ENCODE measurements around the gene WWC2. TPM values are rescaled to one million over a fixed set of nuclear protein-coding genes. Genes with fewer than 3 reads are reported as not detected.

Gene WWC2
- total RNA-seq, 1 experiment from 2014 or later: 39.1 TPM

DNA sequence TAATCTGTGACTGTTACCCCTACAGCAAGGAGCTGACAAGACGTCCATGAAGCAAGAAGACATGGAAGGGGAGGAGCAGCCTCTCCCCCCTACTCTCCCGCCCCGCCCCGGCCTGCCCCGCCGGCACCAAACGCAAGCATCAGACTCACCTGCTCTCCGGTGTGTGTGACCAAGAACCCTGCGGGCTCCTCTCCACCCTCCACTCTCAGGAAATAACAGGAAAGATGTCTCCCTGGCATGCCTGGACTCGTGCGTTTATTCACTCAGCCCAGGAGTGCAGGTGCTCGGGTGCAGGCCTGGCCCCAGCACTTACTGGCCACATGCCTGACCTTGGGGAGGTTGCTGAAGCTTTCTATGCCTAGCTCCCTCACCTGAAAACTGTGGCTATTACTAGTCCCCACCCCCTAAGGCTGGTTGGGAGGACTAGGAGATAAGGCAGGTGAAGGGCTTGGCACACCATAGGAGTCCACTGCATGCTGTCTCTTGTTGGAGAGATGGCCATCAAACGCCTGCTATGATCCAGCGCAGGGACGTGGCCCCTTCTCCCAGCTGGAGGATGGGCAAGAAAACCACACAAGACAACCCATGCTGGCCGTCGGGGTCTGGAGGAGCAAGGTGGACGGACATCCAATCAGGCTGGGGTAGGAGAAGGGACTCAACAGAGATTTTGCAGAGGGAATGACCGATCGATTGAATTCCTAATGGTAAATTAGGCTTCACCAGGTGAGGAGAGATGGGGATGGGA is 258.0 kb downstream of the WWC2 start:
- TF ChIP-seq SP1 (IDR thresholded peaks at IDR 0.05; ENCODE audit: low read depth): no peak
- TF ChIP-seq, protein P1, sequence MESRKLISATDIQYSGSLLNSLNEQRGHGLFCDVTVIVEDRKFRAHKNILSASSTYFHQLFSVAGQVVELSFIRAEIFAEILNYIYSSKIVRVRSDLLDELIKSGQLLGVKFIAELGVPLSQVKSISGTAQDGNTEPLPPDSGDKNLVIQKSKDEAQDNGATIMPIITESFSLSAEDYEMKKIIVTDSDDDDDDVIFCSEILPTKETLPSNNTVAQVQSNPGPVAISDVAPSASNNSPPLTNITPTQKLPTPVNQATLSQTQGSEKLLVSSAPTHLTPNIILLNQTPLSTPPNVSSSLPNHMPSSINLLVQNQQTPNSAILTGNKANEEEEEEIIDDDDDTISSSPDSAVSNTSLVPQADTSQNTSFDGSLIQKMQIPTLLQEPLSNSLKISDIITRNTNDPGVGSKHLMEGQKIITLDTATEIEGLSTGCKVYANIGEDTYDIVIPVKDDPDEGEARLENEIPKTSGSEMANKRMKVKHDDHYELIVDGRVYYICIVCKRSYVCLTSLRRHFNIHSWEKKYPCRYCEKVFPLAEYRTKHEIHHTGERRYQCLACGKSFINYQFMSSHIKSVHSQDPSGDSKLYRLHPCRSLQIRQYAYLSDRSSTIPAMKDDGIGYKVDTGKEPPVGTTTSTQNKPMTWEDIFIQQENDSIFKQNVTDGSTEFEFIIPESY (IDR thresholded peaks at IDR 0.05; ENCODE audit: extremely low read depth, insufficient replicate concordance, low read length): no peak
- no peak for TF ChIP-seq ELF1 (IDR thresholded peaks at IDR 0.05; ENCODE audit: borderline replicate concordance, low read depth)
- no peak for TF ChIP-seq JUND (IDR thresholded peaks at IDR 0.05)
- TF ChIP-seq, protein P2, sequence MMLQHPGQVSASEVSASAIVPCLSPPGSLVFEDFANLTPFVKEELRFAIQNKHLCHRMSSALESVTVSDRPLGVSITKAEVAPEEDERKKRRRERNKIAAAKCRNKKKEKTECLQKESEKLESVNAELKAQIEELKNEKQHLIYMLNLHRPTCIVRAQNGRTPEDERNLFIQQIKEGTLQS (IDR thresholded peaks at IDR 0.05): no peak
- no peak for TF ChIP-seq EZH2phosphoT487 (IDR thresholded peaks at IDR 0.05; ENCODE audit: borderline replicate concordance)
- TF ChIP-seq POLR2A (IDR thresholded peaks at IDR 0.05; ENCODE audit: borderline replicate concordance, extremely low read depth, insufficient read depth, insufficient read length): no peak
- TF ChIP-seq CBX3 (IDR thresholded peaks at IDR 0.05; ENCODE audit: low read depth): no peak
- no peak for TF ChIP-seq FOSL1 (IDR thresholded peaks at IDR 0.05; ENCODE audit: low read depth)
- TF ChIP-seq TCF7L2 (IDR thresholded peaks at IDR 0.05; ENCODE audit: borderline replicate concordance, extremely low read depth, insufficient read depth, insufficient read length): no peak
- no peak for TF ChIP-seq YY1 (IDR thresholded peaks at IDR 0.05; ENCODE audit: extremely low read depth, insufficient replicate concordance, low read depth, low read length)
- Histone ChIP-seq H3K4me3 (replicated peaks in 1 of 2; ENCODE audit: low read depth in 1 of 2, low read length in 2 of 2) (no peak overlapping the region), H3K4me2 (ENCODE audit: low read length) (no peak overlapping the region), H3K9ac (ENCODE audit: low read length) (no peak overlapping the region), H3K9me2 (ENCODE audit: insufficient read depth) (no peaks in the 10 kb centered on the region), H3K9me3 (ENCODE audit: control insufficient read depth in 1 of 2, insufficient read depth in 1 of 2, low read depth in 1 of 2, low read length in 2 of 2) (no peaks in the 10 kb centered on the region), H3K36me3 (ENCODE audit: control insufficient read depth in 1 of 2, insufficient read depth in 2 of 2, low read length in 2 of 2) (no peaks in the 10 kb centered on the region), H3K27me3 (ENCODE audit: insufficient read depth, low read length) (no peaks in the 10 kb centered on the region), H2AFZ (ENCODE audit: low read depth, low read length, poor library complexity, severe bottlenecking) (no peak overlapping the region), H3K27ac (ENCODE audit: low read depth, low read length) (no peak overlapping the region), H4K20me1 (ENCODE audit: insufficient read depth) (no peaks in the 10 kb centered on the region), H3K4me1 (ENCODE audit: control insufficient read depth in 1 of 2, insufficient read depth in 2 of 2, low read length in 2 of 2) (peaks cover 0 to 4% of the 10 kb centered on the region in 2 experiments; a peak in 1 of 4 replicates), H3K79me2 (ENCODE audit: insufficient read depth, low read length) (no peaks in the 10 kb centered on the region)
- BruUV-seq (replicated peaks): no TSS peak
- RAD21 ChIA-PET (ENCODE audit: low non-redundant PET in 1 of 2, low total read pairs in 2 of 2, uncharacterized antibody in 2 of 2, unreplicated experiment in 2 of 2): no interaction called here
- DNase-seq (ENCODE audit: low read depth, low spot score) (no peak), ATAC-seq (no peak)
- CTCF ChIA-PET: no interaction called here
- intact Hi-C loops (cut with micrococcal nuclease): no loop called here
- POLR2A ChIA-PET: no interaction called here
